ENCODE data around the gene LRRC4B.

Gene LRRC4B

GRCh38 chr19:50505856-50506611 is 62.2 kb downstream of the LRRC4B start:
- Mint-ChIP-seq H3K36me3 (peaks cover 18% of the 10 kb centered on the region), H3K27me3 (no peaks in the 10 kb centered on the region), H3K4me1 (peaks cover 15% of the 10 kb centered on the region), H3K9me3 (peaks cover 2% of the 10 kb centered on the region), H3K27ac (no peak overlapping the region), H3K4me3 (no peak overlapping the region)
- ATAC-seq (ENCODE audit: low read depth) (no peak), DNase-seq (ENCODE audit: low spot score in 2 of 2) (no peak)

GRCh38 chr19:50501568-50502475 is 66.4 kb downstream of the LRRC4B start:
- H3K36me3 Mint-ChIP-seq, result peaks cover 7% of the 10 kb centered on the region
- DNase-seq (ENCODE audit: low spot score in 2 of 2) (no peak), ATAC-seq (ENCODE audit: low read depth) (no peak)
- peaks cover 3% of the 10 kb centered on the region for H3K4me1 Mint-ChIP-seq
- H3K4me3 Mint-ChIP-seq, result no peak overlapping the region
- no peak overlapping the region for H3K27ac Mint-ChIP-seq
- H3K27me3 Mint-ChIP-seq, result no peaks in the 10 kb centered on the region
- H3K9me3 Mint-ChIP-seq, result no peaks in the 10 kb centered on the region

GRCh38 chr19:50501186-50501567 is 67.1 kb downstream of the LRRC4B start:
- no peaks in the 10 kb centered on the region for H3K9me3 Mint-ChIP-seq
- H3K4me3 Mint-ChIP-seq, result no peak overlapping the region
- peaks cover 7% of the 10 kb centered on the region for H3K36me3 Mint-ChIP-seq
- no peaks in the 10 kb centered on the region for H3K27me3 Mint-ChIP-seq
- no peak for DNase-seq (ENCODE audit: low spot score in 2 of 2)
- no peak overlapping the region for H3K27ac Mint-ChIP-seq
- peaks cover 3% of the 10 kb centered on the region for H3K4me1 Mint-ChIP-seq
- ATAC-seq (ENCODE audit: low read depth), result no peak

GRCh38 chr19:50500753-50501151 is 67.5 kb downstream of the LRRC4B start:
- H3K36me3 Mint-ChIP-seq, result peaks cover 9% of the 10 kb centered on the region
- no peaks in the 10 kb centered on the region for H3K9me3 Mint-ChIP-seq
- peaks cover 3% of the 10 kb centered on the region for H3K4me1 Mint-ChIP-seq
- ATAC-seq (ENCODE audit: low read depth), result peak; percentile 43
- DNase-seq (ENCODE audit: low spot score in 2 of 2), result no peak
- no peak overlapping the region for H3K27ac Mint-ChIP-seq
- no peak overlapping the region for H3K4me3 Mint-ChIP-seq
- no peaks in the 10 kb centered on the region for H3K27me3 Mint-ChIP-seq

GRCh38 chr19:50500060-50500752 is 68.0 kb downstream of the LRRC4B start:
- no peak for DNase-seq (ENCODE audit: low spot score in 2 of 2)
- peak; percentile 60 for ATAC-seq (ENCODE audit: low read depth)
- H3K27ac Mint-ChIP-seq, result no peak overlapping the region
- H3K4me1 Mint-ChIP-seq, result peaks cover 3% of the 10 kb centered on the region
- no peak overlapping the region for H3K4me3 Mint-ChIP-seq
- H3K27me3 Mint-ChIP-seq, result no peaks in the 10 kb centered on the region
- no peaks in the 10 kb centered on the region for H3K9me3 Mint-ChIP-seq
- H3K36me3 Mint-ChIP-seq, result peaks cover 10% of the 10 kb centered on the region

GRCh38 chr19:50498219-50499056 is 69.8 kb downstream of the LRRC4B start:
- ATAC-seq (ENCODE audit: low read depth) (no peak), DNase-seq (ENCODE audit: low spot score in 2 of 2) (no peak)
- Mint-ChIP-seq H3K27ac (no peak overlapping the region), H3K4me1 (peaks cover 3% of the 10 kb centered on the region), H3K27me3 (no peaks in the 10 kb centered on the region), H3K4me3 (no peak overlapping the region), H3K9me3 (no peaks in the 10 kb centered on the region), H3K36me3 (peaks cover 16% of the 10 kb centered on the region)

- DNase-seq (ENCODE audit: low spot score in 2 of 2), result no peak
- Mint-ChIP-seq H3K9me3 (no peaks in the 10 kb centered on the region), H3K27ac (no peak overlapping the region), H3K4me3 (no peak overlapping the region), H3K4me1 (peaks cover 8% of the 10 kb centered on the region), H3K27me3 (no peaks in the 10 kb centered on the region), H3K36me3 (peaks cover 18% of the 10 kb centered on the region)
- ATAC-seq (ENCODE audit: low read depth), result no peak
These were observed 71.2 kb downstream of the LRRC4B start for GRCh38 chr19:50497022-50497405.

DNA sequence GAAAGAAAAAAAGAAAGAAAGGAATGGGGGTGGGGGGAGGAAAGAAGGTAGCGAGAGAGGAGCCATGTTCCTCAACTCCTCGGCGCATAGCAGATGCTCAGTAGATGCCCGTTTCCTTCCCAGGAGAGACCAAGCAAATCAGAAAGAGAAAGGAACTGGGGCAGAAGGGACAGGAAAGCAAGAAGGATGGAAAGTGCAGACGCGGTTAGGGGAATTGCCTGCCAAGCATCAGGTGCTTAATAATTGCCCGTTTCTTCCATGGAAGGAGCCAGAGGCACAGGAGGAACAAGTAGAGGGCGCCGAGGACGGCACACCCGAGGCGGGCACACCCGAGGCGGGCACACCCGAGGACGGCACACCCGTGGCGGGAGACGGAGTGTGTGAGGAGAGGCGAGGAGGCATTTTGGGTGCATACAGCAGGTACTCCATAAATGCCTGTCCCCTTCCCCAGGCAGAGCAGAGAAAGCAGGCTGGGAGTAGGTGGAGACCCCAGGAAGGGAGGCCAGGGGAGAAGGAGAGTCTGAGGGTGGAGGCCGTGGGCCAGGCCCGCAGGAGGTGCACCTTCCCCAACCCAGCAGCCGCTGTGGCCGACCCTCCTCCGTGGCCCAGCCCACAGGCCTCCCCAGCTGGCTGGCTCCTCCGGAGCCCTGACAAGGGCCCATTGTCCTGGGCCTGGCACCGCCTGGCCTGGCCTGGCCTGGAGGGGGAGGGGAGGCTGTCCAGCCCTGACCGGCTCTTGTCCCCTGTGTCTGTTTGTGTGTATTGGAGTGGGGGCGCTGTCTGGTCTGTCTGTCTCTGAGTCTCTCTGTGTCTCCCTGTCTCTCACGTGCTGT is 71.8 kb downstream of the LRRC4B start:
- Mint-ChIP-seq H3K4me1 (peaks cover 14% of the 10 kb centered on the region), H3K27me3 (no peaks in the 10 kb centered on the region), H3K27ac (no peak overlapping the region), H3K9me3 (no peaks in the 10 kb centered on the region), H3K4me3 (no peak overlapping the region), H3K36me3 (peaks cover 15% of the 10 kb centered on the region)
- DNase-seq (ENCODE audit: low spot score in 2 of 2) (no peak), ATAC-seq (ENCODE audit: low read depth) (no peak)

DNA sequence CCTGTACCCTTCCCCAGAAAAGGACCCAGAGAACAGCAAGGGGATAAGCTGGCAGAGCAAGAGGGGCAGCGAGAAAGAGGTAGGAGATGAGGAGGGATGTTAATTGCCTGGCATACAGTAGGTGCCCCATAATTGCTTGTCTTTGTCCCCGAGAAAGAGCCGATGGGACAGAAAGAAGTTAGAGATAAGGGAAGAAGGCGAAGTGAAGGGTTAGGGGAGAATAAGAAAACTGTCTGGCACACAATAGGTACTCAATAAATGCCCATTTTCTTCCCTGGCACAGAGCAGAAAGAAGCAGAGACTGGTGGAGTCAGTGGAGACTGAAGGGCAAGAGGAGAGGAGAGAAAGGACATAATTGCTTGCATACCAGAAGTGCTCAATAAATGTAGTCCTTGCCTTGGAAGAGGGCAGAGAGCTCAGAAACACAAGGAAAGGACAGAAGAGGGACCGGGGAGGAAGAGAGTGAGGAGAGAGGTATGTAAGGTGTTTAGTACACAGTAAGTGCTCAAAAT is 73.2 kb downstream of the LRRC4B start:
- peaks cover 15% of the 10 kb centered on the region for H3K36me3 Mint-ChIP-seq
- H3K27me3 Mint-ChIP-seq, result no peaks in the 10 kb centered on the region
- DNase-seq (ENCODE audit: low spot score in 2 of 2), result no peak
- no peak for ATAC-seq (ENCODE audit: low read depth)
- no peaks in the 10 kb centered on the region for H3K9me3 Mint-ChIP-seq
- peaks cover 14% of the 10 kb centered on the region for H3K4me1 Mint-ChIP-seq
- H3K4me3 Mint-ChIP-seq, result no peak overlapping the region
- no peak overlapping the region for H3K27ac Mint-ChIP-seq

DNA sequence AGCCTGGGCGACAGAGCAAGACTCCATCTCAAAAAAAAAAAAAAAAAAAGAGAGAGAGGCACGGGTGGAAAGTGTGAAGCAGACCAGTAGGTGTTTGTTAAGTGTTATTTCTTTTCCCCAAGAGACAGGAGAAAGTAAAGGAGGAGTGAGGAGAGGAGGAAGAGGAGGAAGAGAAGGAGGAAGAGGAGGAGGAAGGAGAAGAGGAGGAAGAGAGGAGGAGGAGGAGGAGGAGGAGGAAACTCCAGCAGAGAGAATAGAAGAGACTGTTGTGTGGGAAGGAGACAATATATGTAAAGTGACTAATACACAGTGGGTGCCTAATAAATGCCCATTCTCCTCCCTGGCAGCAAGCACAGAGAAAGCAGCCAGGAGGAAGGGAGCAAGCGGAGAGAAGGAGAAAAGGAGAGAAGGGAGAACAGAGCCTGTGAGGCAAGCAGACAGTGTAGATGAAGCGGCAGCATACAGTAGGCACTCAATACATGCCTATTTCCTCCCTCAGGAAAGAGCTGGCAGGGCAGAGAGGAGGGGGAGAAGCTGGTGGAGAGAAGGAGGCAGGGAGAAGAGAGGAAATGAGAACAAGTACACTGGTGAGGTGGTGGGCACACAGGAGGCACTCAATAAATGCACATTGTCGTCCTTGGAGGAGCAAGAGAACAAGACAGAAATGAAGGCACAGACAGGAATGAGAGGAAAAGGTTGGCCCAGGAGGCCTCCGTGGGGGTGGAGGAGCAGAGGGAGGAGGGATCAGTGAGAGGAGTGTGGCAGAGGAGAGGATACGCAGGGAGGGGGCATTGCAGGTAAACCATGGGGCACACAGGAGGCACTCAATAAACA is 73.8 kb downstream of the LRRC4B start:
- ATAC-seq (ENCODE audit: low read depth), result no peak
- no peak overlapping the region for H3K27ac Mint-ChIP-seq
- no peaks in the 10 kb centered on the region for H3K27me3 Mint-ChIP-seq
- peaks cover 19% of the 10 kb centered on the region for H3K36me3 Mint-ChIP-seq
- no peaks in the 10 kb centered on the region for H3K9me3 Mint-ChIP-seq
- no peak for DNase-seq (ENCODE audit: low spot score in 2 of 2)
- no peak overlapping the region for H3K4me3 Mint-ChIP-seq
- peaks cover 17% of the 10 kb centered on the region for H3K4me1 Mint-ChIP-seq

DNA sequence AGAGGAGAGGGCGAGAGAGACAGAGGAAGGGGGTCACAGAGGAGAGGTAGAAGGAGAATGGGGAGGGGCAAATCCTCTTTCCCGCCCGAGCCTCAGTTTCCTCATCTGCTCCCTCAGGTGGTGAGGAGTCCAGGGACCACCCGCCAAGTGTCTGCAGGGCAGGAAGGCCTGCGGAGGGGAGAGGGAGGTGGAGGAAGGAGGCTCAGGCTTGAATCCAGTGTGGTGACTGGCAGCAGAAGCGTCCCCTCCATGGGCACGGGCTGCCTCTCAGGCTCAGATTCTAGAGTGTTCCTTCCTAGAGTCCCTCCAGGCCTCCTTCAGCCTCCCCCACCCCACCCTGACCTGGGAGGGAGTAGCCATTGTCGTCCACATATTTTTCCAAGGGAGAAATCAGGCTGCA is 75.1 kb downstream of the LRRC4B start:
- DNase-seq (ENCODE audit: low spot score in 2 of 2), result no peak
- H3K27ac Mint-ChIP-seq, result no peak overlapping the region
- H3K36me3 Mint-ChIP-seq, result peaks cover 29% of the 10 kb centered on the region
- H3K27me3 Mint-ChIP-seq, result no peaks in the 10 kb centered on the region
- no peak overlapping the region for H3K4me3 Mint-ChIP-seq
- H3K9me3 Mint-ChIP-seq, result no peaks in the 10 kb centered on the region
- ATAC-seq (ENCODE audit: low read depth), result no peak
- peaks cover 29% of the 10 kb centered on the region for H3K4me1 Mint-ChIP-seq
